Stimulated activated CD8-positive, alpha-beta memory T cell treated with anti-CD3 and anti-CD28 coated beads, Interleukin-4, amount 100 ng/mL, for 1 hour (primary cell): ENCODE measurements around the gene HOXD12.

Source experiments
- DNase-seq, 2 donors: peaks; one replicate each; pipeline ENCODE4 v3.0.0-alpha.2; 2020; ENCODE audit warnings: low read depth in 2 of 2, low spot score in 1 of 2

HOXD12 gene

DNA sequence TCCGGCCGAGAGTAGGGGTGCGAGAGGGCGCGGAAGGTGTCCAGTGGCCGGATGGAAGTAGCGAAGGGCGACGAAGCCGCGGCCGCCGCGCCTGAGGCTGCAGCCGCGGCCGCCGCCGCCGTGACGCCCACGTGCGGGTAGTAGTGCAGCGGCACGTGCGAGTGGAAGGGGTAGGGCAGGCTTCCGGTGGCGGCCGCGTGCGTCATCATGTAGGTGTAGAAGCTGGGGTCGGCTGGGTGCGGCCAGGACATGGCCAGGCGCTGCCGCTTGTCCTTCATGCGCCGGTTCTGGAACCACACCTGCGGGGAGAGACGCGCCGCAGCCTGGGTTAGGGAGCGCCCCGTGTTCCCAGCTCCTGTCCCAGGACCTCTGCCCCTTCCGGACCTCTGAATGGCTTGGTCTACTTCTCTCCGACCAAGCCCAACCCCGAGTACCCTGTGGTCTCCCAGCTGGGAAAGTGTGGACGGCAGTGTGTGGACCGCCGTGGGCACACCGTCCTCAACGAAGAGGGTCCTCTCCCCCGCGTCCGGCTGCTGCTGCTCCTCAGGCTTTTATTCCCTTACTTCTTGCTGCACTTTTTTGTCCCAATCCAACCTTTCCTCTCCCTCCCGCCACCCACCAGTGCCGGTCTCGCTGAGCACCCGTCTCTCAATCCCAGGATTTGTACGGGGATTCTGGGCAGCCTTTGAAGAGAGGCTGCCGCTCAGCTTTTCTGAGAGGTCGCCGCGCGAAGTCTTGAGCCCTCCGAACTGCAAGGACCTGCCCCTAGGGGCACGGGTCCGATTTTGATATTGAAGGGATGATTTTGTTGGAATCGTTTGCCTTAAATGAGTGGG, 18.8 kb upstream of the HOXD12 start:
- no peak for DNase-seq

DNA sequence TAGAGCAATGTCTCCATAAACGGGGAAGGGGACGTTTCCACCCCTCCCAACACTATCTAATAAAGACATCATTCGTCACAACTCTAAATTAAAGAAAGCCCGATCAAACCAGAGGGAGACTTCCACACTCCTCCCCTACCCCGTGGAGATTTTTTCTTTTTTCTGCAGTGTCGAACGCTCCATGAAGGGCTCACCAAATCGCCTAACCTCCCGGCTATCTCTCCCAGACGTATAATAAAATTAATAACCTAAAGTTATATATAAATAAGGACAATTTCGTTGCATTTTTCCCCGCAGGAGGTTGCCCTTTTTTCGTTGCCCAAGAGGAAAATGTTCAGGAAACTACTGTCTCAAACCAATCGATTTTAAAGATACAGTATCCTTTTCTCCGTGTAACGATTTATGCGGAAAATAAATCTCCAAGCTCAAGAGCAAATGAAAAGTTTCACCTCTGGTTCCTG, 18.2 kb upstream of the HOXD12 start:
- no peak for DNase-seq

DNA sequence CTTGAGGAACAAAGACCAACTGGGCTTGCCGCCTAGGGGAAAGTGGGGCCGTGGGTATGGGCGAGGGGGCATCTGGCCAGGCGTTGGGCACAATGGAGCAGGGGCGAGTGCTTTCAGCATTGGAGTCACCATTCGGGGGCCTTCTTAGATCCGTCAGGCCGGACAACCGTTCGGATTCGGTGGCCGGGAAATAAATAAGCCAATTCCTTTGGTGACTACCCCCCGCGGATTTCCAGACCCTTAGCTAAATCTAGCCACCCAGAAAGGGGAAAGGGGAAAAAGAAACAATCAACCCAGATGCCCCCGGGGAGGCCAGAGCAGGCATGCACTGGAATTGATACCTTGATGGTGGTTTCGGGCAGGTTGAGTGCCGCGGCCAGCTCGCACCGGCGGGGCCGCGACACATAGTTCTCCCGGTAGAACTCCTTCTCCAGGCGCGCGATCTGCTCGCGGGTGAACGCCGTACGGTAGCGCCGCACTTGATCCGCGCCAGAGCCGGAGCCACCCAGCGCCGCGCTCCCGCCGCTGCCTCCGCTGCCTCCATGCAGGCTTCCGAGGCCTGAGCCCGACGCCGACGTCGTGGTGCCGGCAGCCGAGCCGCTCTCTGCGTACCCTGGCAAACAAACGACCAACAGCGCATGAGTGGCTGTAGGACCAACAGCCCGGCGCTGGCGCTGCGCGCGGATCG, 17.6 kb upstream of the HOXD12 start:
- no peak for DNase-seq

DNA sequence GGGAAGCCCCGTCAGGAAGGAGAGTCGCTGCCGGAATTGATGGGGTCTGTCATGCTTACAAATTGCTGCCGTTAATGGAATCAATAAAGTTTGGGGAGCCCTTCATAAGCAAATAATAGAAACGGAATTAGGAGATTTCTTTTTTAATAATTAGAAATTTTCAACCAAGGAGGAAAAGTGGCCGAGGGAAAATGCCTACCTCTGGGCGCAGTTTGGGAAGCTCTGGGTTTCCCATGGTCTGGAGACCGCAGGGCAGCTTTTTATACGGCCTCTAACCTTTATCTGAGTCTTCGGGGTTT, 17.1 kb upstream of the HOXD12 start:
- DNase-seq, result no peak

DNA sequence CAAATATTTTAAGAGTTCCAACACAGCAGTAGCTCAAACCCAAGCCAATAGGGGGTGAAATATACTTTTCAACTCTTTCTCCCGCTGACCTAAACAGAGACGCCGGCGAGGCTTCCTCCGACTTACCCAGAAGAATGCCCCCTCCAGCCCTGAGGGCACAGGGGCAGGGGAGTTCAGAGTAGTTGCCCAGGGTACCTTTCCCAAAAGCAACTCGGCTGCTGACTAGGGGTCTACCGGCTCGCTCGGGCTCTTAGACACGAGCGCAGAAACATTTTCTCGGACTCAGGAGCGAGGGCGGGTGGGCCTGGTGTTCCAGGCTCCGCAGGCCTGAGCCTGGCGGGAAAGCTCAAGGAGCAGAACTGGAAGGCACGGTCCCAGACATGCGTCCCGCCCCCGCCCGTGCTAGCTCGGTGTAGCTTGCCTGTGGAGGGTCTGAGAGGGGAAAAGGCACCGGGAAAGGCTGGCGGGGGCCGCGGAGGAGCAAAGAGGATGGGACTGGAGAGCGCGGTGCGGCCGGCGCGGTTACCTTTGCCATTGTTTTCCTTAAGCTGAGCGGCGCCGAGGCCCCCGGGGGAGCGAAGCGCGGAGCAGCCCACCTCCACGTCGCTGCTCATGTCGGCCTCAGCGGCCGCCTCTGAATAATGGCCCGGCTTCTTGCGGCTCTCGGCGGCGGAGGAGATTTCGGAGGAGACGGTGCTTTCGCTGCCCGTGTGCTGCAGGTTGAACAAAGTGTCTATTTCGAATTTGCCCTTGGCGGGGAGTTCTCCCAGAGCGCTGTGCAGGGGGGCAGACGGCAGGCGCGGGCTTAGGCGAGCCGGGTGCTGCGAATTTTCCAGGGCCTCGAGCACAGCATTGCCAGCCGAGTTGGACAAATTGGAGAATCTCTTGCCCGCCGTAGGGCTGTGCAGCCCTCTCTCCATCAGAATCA, 16.5 kb upstream of the HOXD12 start:
- DNase-seq, result no peak

DNA sequence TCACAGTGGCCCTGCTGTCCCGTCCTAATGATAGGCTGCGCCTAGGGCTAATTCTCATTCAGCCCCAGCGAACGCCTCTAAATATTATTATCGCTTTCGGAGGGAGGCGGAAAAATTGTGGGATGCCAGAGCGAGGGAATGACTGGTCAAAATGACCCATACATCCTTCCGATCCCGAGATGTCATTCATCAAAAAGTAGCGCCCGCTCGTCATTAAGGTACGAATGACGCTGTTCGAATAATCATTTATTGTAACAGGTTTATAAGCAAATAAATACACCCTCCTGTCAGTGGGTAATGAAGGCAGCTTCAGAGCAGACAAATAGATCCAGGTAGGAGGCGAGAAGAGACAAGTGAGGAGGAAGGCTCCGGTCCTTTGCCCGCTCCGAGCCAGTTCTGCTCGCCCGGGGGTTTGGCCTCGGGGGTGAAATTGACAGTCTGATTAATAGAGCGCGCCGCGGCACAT, 15.8 kb upstream of the HOXD12 start, which contains the start of gene EVX2:
Gene EVX2 (minus strand): TSS at position 167 of the 466 bp plus-strand sequence. CDS start 186 bp downstream, outside the sequence.
- no peak for DNase-seq

DNA sequence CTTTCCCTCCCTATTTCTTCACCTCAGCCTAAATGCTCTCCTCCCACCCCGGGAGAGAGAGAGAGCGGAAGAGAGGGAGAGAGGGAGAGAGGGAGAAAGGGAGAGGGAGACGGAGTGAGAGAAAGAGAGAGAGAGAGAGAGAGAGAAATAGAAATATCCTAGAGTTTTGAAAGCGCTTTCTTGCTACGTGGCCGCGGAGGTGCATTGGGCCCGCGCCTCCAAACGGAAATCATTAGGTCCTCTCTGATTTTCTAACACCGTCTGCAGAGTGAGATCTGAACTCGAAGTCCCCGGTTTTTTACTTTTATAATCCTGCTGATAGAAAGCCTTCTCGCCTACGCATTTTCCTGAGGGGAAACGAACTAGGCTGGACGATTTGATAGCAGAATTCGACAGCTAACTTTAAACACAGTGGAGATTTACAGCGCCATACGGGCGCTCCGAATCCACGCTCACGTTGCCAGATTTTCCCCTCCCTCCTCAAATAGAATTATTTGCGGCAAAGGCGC, 14.9 kb upstream of the HOXD12 start:
- DNase-seq, result no peak

DNA sequence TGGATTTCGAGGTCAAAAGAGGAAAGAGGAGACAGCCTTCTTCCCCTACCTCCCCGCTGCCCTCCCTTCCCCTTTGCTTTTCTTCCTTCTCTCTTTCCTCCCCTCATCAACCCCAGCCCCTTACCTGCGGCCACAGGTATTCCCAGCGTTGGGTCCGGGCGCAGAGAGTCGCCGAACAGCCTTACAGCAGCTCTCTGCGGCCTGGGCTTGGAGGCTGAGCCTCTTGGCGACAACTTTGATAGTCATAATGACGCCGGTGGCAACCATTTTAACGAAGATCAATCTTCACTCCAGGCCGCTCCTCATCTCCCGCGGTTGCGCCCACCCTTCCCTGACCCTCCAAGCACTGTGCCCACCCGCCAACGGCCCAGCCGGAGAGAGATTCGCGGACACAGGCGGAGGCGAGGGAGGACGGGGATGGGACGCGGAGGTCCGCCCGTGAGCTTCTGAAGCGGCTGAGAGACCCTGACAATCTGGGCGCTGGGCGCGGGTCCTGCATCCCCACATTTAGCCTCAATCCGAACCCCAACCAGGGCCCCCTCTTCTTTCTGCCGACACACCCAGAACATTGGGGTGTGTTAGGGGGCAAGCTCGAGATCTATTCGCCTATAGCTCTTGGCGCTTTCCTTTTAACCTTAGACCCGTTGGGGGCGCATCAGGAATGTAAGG, 14.3 kb upstream of the HOXD12 start:
- DNase-seq, result no peak

DNA sequence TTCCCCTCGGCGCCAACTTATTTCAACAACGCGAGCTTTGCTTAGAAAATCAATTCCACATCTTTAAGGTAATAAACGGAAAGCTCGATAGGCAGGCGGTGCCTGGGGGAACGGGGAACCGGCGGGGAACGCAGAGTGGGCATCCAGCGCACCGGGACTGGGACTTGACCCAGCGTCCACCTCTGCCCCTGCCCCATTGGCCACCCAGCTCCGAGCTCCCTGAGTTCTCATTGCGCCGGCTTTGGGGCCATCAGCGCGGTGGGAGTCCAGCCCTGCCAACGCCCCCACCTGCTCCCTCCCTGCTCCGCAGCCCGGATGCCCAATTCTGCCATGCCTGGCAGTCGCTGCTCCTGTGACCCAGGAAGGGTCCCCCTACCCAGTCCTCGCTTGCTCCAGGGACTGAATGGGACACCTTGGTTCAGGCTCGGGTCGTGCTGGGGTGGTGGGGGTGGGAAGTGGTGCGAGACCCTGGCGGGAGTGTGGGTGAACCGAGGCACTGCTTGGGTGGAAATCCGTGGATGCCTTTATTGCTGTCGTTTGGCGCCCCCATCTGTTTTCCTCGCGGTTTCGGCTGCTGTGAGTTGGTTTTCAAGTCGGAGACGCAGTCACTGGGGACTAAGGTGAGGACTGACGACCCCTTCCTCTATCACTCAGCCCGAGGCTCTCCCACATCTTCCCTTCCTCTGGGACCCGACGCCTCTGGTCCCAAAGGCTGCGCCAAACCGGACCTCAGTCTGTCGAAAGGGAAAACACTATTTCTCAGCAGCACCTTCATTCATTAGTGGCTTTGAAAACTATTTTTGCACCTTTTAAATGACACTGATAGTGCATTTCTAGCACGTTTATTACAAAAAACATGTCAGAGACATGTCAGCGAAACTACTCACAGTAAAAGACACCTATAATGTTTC, 13.5 kb upstream of the HOXD12 start:
- DNase-seq, result no peak

DNA sequence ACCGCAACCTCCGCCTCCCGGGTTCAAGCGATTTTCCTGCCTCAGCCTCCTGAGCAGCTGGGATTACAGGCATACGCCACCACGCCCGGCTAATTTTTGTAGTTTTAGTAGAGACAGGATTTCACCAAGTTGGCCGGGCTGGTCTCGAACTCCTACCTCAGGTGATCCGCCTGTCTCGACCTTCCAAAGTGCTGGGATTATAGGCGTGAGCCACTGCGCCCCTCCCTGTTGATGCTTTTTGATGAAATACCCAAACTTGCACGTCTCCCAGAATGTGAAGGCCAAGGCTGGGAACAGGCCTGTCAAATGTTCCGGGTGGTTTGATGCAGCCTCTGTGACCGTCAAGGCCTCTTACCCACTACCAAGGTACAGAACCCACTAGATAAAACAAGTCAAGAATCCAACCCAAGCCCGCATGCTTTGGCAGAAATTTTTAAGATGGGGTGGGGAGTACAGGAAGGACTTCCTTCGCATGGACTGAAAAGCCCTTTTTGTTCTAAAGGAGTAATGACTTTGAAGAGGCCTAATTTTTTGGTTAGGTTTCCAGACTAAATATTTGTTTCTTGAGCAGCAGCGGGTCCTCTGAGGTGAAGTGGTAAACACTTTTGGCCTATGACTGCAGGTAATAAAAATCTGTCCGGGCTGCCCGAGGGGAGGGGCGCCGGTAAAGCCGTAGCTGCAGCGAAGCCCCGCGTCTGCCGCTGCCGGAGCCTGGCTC, 12.1 kb upstream of the HOXD12 start:
- no peak for DNase-seq

DNA sequence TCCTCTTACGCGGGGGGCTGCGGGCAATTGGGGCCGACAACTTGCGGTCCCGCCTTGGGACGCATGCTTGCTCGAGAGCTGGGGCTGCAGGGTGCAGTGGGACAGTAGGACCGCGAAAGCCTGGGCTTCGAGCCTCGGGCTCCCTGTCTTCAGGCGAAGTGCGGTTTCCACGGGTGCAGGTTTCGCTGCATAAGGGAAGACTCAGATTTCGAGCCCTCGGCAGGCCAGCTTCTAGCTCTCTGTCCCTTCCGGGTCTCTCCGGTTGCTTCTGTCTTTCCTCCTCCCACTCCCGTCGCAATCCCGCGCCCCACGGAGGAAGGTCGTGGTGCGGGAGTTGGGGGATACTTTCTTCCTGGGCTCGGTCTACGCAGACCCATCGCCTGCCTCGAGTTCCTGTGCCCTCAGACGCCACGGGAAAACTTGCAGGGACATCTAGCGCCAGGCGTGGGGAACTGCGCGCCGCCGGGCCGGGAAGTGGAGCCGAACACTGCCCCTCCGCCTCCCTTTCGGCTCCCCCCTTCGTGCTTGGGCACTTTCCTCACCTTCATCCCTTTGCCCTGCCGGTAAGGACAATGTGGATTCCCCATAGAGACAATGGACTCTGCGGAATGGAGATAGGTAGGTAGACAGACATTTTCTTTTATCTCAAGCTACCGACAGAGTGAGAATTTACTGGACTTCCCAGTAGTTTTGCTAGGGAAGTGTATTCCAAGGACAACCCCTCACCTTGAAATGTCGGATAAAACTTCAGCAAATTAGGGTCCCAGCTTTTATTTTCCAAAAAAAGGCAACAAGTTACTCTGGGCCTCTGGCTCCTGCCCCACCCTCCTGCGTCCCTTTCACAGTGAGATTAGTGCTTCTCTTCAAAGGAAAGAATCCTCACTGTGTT, 11.3 kb upstream of the HOXD12 start:
- no peak for DNase-seq

DNA sequence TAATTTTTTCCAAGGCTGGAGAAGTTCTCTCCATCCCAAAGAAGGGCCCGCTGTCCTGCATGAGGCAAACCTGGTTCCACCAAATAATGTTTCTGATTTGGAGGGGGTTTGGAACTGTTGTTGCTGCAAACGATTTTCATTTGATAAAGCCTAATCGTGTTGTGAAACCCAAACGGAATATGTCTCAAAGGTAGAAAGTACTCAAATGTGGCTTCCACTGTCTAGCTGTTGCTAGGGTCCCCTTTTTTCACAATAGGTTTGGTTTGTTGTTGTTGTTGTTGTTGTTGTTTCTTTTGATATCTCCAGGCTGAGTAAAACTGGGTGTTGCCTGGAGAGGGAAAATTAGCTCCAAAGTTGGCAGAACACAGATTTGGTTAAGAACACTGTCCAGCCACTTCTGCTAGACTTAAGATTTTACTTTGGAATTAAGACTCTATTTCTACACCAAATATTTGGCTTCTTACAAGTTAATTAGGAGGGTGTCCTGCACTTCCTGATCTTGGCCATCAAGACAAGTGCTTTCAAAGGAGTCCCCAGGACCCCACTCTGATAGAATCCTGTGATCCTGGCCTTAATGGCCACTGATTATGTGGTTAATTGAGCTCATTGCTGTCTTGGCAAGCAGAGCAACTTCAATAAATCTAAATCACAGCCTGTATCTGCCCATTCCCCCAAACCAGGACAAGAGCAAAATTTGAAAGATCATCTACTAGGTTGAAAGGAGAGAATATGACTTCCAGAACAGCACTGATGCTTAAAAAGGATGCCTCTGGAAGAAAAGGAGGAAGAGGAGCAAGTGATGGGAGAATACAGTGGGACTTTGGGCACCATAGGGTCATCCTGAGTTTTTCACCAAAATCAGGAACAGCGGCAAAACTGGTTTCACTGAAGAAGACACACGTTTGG, 10.4 kb upstream of the HOXD12 start:
- no peak for DNase-seq

DNA sequence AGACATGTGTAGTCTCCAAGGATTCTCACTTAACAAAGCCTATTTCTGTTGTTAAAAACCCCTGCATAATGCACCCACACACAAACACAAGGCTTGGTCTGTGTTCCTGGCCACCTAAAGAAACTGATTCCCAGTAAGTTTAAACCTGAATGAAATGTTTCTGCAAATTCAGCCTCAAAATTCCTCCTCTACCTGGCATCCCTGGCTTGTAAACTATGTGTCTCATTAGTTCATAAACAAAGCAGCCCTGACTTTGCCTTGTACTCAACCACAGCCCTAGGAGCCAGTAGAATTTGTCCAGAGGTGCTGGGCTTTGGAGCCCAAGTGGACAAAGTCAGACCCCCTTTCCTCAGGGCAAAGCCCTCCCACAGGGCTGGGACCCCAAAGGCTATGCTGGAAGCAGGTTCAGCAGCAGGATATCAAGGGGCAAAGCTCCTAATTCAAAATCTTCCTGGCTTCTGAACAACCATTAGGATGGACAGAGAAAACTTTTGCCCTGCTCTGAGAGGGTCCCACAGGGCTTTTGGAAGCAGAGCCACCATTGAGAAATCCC, 9.7 kb upstream of the HOXD12 start:
- no peak for DNase-seq

DNA sequence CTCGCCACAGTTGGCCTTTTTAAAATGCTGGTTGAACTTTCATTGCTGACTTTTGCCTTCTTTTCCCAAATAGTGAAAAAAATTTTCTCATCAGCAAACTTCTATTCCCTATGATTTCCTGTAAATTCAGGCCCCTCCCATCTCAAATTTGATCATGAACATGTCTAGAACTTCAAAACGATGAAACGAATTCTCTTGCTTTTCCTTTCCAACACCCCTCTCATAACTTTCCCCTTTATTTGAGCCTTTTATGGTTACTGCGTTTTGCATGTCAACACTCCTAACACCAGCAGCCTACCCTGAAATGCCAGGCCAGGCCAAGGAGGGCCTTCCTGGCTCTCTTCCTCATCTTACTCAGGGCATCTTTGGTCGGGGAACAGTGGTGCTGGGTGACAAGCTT, 8.7 kb upstream of the HOXD12 start:
- DNase-seq, result no peak

DNA sequence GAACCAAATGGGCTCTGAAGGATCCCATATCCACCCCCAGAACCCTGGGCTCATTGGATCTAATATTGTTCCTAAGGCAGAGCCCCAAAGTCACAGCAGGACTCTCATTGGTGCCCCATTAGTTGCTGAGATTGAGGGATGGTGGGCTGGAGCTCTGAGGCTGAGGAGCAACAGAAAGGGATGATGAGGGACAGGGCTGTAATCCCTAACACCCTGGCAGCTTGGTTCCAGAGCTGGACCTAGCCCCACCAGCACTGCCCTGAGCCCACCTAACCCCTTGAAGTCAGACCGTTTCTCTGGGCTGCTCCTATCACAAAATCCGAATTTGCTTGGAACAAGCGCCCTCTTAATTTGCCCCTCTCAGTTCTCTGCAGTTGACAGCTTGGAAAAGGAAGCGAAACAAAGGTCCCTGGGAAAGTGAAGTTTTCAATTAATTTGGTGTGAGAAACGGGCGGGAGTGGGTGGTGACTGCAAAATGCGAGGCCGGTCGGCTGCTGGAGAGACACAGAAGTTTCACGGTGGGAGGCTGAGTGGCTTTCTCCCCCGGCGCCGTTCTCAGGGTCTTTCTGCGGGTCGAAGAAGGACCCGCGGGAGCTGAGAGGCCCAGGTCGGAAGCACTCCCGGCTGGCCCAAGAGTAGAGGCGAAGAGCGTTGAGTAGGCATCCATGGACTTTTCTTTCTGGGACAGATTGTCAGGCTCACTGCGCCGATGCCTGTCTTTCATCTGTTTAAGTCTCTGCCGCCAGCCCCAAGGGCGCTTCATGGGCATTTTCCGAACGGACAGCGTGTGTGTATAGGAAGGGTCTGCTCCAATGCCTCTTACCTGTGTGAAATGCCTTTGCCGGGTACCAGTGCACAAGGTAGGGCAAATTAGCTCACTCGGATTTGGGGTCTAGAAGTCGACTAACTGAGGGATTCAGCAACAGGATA, 8.0 kb upstream of the HOXD12 start:
- no peak for DNase-seq
